ACC112 (cell line): ENCODE measurements around the gene BCAS3.
A peak's percentile ranks its signal among the peaks of the same experiment; 100 is the strongest.
"Not testable (repeated sequence)": the region's sequence is repeated elsewhere in the genome, so short reads cannot be mapped to it uniquely, and the experiment has no call there.

Experiments used
- H2AFZ ChIP-seq: fragments of 200-600 bp; sonication (generic); one replicate; pipeline ENCODE4 v1.6.0; 2017; ENCODE audit warnings: antibody characterized with exemption, low read length; ENCODE audit not compliant: unreplicated experiment
- H3K27ac ChIP-seq: fragments of 200-600 bp; sonication (generic); 2 replicates; pipeline ENCODE4 v1.5.1; 2014; ENCODE audit warnings: low read depth, mild to moderate bottlenecking, antibody characterized with exemption, low read length, moderate library complexity
- H3K27me3 ChIP-seq: fragments of 200-600 bp; sonication (generic); 2 replicates; pipeline ENCODE4 v1.6.1; 2014; ENCODE audit warnings: mild to moderate bottlenecking, antibody characterized with exemption, low read length, moderate library complexity, mixed read lengths; ENCODE audit not compliant: insufficient read depth
- H3K36me3 ChIP-seq: fragments of 200-600 bp; sonication (generic); 2 replicates; pipeline ENCODE4 v1.6.1; 2016; ENCODE audit warnings: mild to moderate bottlenecking, antibody characterized with exemption, low read length, moderate library complexity, mixed read lengths; ENCODE audit not compliant: insufficient read depth
- H3K4me1 ChIP-seq: fragments of 200-600 bp; sonication (generic); one replicate; pipeline ENCODE4 v1.6.1; 2016; ENCODE audit warnings: low read length, mixed read lengths; ENCODE audit not compliant: insufficient read depth, unreplicated experiment, control insufficient read depth
- H3K4me3 ChIP-seq: fragments of 200-600 bp; sonication (generic); 2 replicates; pipeline ENCODE4 v1.5.1; 2014; ENCODE audit warnings: mild to moderate bottlenecking, low read depth, low read length
- H3K79me2 ChIP-seq: fragments of 200-600 bp; sonication (generic); one replicate; pipeline ENCODE4 v1.6.0; 2016; ENCODE audit warnings: low read length; ENCODE audit not compliant: control insufficient read depth, unreplicated experiment, insufficient read depth

Gene BCAS3

DNA sequence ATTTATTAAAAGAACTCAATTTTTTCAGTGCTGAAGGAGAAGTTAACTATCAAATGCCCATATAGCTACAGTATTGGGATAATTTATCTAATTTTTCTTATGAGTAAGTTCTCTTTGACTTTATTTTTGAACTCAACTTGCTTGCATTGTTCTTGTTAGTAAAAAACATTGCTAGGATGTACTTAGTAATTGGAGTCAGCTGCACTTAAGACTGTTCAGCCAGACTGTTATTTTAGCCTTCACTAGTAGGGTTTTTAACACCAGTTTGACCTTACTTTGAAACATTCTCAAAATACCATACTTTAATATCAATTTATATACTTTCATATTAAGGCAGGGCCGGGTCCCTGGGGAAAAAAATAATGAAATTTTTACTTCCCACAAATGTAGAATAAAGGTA lies 465.4 kb downstream of the BCAS3 start:
- H3K79me2 ChIP-seq, result no peaks in the 10 kb centered on the region
- no peak overlapping the region for H3K27ac ChIP-seq
- no peaks in the 10 kb centered on the region for H3K27me3 ChIP-seq
- no peak overlapping the region for H3K4me3 ChIP-seq
- H3K4me1 ChIP-seq, result peaks cover 14% of the 10 kb centered on the region
- H3K36me3 ChIP-seq, result no peaks in the 10 kb centered on the region
- H2AFZ ChIP-seq, result no peak overlapping the region

DNA sequence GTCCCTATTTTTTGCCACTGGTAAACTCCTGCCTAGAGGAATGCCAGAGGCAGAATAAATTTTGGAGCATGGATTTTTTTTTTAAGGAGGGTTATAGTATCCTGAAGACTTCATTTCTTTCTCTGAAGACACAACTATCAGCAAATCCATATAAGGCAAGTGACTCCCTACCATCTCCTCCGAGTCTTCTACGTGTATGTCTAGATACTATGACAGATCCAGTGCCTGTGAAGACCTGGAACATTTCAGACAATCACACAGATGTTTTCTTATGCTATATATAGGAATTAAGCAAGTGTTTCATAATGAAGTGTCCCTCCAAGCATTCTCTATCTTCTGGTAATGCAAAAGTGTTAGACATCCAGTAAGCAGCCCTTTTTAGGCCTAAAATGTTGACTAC lies 466.5 kb downstream of the BCAS3 start:
- H3K4me3 ChIP-seq, result no peak overlapping the region
- H3K27me3 ChIP-seq, result no peaks in the 10 kb centered on the region
- no peaks in the 10 kb centered on the region for H3K79me2 ChIP-seq
- H2AFZ ChIP-seq, result no peak overlapping the region
- no peak overlapping the region for H3K27ac ChIP-seq
- no peaks in the 10 kb centered on the region for H3K36me3 ChIP-seq
- peaks cover 4% of the 10 kb centered on the region for H3K4me1 ChIP-seq

DNA sequence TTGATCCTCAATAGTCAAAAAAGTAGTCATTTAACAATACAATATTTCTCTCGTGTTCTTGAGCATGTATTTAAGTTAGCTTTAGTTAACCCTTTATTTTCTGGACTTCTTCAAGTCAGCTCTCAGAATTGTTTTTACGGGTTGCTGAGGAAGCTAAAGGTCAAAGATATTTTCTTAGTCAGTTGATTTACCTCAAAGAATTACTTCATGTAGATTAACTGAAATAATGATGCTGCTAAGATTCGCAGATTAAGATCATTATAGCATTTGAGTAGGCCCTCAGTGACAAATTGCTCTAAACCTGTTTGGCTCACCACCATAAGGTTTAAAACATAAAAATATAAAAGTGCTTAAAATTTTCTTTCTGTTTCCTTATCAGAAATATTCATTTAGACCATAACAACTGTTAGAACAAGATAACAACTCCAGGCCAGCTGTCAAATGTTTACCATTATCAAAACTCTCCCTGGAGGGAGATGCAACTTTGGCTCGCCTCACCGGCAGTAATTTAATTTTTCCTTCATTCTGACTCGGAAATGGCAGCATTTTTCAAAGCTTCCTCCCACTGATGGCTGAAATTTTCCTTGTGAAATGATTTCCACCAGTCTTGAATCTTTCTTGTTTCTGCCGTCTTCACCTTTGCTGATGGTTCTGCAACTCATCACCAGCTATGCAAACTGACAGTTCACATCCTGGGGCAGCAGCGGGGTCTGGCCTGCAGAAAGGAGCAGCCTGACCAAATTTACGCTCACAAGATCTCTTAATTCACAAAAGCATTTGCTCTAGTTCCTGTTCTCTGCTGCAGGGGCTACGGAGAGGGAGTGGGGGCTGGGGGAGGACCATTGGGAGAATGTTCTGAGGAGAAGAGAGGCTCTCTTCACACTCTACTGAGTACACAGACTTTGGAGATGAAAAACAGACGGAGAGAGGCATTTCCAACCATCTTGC lies 467.2 kb downstream of the BCAS3 start:
- no peak overlapping the region for H3K27ac ChIP-seq
- H2AFZ ChIP-seq, result peak overlapping the region; percentile 28
- H3K79me2 ChIP-seq, result no peaks in the 10 kb centered on the region
- H3K27me3 ChIP-seq, result no peaks in the 10 kb centered on the region
- H3K4me3 ChIP-seq, result no peak overlapping the region
- no peaks in the 10 kb centered on the region for H3K36me3 ChIP-seq
- no peaks in the 10 kb centered on the region for H3K4me1 ChIP-seq

GRCh38 chr17:61146833-61147232 lies 469.2 kb downstream of the BCAS3 start:
- H3K27me3 ChIP-seq, H3K79me2 ChIP-seq, H3K4me1 ChIP-seq, H3K36me3 ChIP-seq, H3K27ac ChIP-seq, H3K4me3 ChIP-seq, H2AFZ ChIP-seq: not testable (repeated sequence)

DNA sequence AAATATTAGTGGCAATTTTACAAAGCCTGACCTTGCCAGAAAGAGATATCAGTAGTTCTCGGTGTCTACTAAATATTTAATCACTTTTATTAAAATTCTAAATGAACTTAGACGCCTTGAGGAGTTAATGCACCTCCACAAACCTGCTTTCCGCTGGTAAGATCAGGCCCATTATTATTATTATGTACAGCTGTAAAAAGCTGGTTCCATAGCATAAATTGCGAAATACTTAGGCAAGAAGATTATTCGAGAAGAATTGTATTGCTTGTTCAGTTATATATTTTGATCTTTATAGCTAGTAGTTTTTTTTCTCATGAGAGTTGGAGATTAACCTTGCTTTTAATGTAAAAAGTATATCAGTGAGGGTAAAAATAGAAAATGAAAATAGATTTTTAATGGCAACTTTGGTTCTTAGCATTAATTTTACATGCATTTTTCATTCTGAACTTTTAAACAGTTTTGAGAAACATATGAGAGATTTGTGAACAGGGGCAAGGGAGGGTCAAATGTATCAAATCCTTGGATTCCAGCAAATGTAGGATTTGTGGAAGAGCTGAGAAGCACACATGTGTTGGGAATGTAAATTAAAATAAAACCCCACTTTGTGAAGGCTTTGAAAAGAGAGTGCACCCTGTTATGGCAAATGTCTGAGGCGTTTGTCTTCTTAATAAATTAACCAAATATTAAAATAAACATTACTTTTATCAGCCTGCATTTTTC lies 471.6 kb downstream of the BCAS3 start:
- H3K79me2 ChIP-seq, result no peaks in the 10 kb centered on the region
- no peaks in the 10 kb centered on the region for H3K27me3 ChIP-seq
- H2AFZ ChIP-seq, result no peak overlapping the region
- no peaks in the 10 kb centered on the region for H3K36me3 ChIP-seq
- no peaks in the 10 kb centered on the region for H3K4me1 ChIP-seq
- no peak overlapping the region for H3K27ac ChIP-seq
- no peak overlapping the region for H3K4me3 ChIP-seq

DNA sequence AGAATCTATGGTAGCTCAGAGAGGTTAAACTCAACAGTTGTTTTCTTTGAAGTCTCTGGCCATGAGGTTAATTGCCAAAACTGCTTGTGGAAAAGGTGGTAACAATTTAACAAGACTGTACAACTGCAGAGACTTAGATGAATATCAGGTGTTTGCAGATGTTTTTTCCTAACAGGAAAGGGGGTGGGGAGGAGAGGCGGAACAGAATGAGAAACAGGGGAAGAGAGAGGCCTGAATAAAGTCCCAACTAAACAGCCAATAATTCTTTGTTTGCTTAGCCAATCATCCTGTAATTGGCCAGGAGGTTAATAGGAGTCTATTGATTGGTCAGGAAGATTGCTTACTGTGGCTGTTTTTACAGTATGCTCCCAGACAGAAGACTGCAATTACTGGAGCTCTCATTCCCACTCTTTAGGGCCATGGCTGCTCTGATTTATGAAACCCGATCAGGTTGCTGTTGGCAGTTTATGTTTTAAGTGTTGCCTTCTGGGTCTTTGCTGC lies 472.3 kb downstream of the BCAS3 start:
- Histone ChIP-seq H3K79me2 (no peaks in the 10 kb centered on the region), H3K4me1 (no peaks in the 10 kb centered on the region), H3K27me3 (no peaks in the 10 kb centered on the region), H3K4me3 (no peak overlapping the region), H3K27ac (no peak overlapping the region), H2AFZ (no peak overlapping the region), H3K36me3 (no peaks in the 10 kb centered on the region)

GRCh38 chr17:61150686-61151299 lies 473.1 kb downstream of the BCAS3 start:
- H3K27ac ChIP-seq, result no peak overlapping the region
- no peaks in the 10 kb centered on the region for H3K4me1 ChIP-seq
- no peak overlapping the region for H3K4me3 ChIP-seq

DNA sequence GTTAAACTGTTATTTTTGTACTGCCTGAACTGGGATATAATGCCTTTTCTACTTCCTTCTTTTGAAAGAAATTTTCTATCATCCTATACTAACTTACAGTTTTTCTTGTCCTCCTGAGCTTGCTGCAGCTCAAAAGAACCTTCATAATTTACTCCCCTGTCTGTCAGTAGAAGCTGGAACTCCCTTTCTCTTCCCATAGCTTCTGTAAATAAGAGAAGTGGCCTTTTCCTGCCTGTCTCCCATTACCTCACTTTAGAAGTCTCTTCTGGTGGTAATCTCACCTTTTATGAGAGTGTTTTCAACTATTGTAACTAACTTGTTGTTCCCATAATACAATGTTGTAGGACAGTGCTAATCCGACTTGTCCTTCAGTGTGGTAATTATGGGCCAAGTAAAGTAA lies 475.2 kb downstream of the BCAS3 start:
- H3K36me3 ChIP-seq, result no peaks in the 10 kb centered on the region
- no peak overlapping the region for H2AFZ ChIP-seq
- no peaks in the 10 kb centered on the region for H3K27me3 ChIP-seq
- peaks cover 7% of the 10 kb centered on the region for H3K4me1 ChIP-seq
- H3K27ac ChIP-seq, result no peak overlapping the region
- H3K4me3 ChIP-seq, result no peak overlapping the region
- H3K79me2 ChIP-seq, result no peaks in the 10 kb centered on the region

More at GRCh38 chr17:61150686-61151299, 473.1 kb downstream of the BCAS3 start:
- no peaks in the 10 kb centered on the region for H3K79me2 ChIP-seq
- no peaks in the 10 kb centered on the region for H3K36me3 ChIP-seq
- no peaks in the 10 kb centered on the region for H3K27me3 ChIP-seq
- H2AFZ ChIP-seq, result no peak overlapping the region

GRCh38 chr17:61155590-61156237 lies 478.1 kb downstream of the BCAS3 start:
- Histone ChIP-seq H3K4me1 (peaks cover 25% of the 10 kb centered on the region), H3K27me3 (no peaks in the 10 kb centered on the region)

DNA sequence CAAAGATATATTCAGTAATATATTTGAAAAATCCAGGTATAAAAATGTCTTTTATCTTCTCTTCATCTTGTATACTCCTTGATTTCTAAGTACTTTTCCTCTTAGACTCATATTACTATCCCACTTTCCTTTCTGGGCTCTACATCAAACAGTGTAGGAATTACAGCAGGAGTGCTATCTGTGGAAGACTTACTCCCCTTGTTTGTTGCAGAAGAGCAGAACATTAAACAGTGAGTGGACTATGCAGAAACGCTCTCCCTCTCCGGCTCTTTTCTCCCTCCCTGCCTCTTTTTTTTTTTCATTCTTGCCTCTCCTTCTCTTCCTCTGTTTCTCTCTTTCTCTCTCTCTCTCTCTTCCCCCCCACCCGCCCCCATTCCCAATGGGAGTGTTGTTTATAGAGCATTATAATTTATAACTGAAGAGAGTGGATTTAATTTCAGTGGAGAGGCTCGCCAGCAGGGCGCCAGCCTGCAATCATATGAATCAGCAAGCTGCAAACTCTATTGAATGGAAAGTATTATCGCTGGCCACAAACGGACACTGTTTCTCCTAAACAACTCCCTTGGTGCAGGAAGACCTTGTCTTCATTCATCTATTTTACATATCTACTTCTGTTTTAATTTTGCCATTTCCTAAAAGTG lies 479.7 kb downstream of the BCAS3 start:
- Histone ChIP-seq H3K27me3 (no peaks in the 10 kb centered on the region), H3K79me2 (no peaks in the 10 kb centered on the region), H3K4me3 (peak overlapping the region; percentile 73), H3K36me3 (no peaks in the 10 kb centered on the region), H3K4me1 (peaks cover 25% of the 10 kb centered on the region), H3K27ac (peak overlapping the region; percentile 22; the same call in 1 of the 2 replicates), H2AFZ (peak overlapping the region; percentile 89)

More at GRCh38 chr17:61155590-61156237, 478.1 kb downstream of the BCAS3 start:
- Histone ChIP-seq H3K4me3 (no peak overlapping the region), H2AFZ (no peak overlapping the region), H3K79me2 (no peaks in the 10 kb centered on the region), H3K27ac (no peak overlapping the region), H3K36me3 (no peaks in the 10 kb centered on the region)
